ENCODE results near the gene LGI2.

LGI2 gene, protein sequence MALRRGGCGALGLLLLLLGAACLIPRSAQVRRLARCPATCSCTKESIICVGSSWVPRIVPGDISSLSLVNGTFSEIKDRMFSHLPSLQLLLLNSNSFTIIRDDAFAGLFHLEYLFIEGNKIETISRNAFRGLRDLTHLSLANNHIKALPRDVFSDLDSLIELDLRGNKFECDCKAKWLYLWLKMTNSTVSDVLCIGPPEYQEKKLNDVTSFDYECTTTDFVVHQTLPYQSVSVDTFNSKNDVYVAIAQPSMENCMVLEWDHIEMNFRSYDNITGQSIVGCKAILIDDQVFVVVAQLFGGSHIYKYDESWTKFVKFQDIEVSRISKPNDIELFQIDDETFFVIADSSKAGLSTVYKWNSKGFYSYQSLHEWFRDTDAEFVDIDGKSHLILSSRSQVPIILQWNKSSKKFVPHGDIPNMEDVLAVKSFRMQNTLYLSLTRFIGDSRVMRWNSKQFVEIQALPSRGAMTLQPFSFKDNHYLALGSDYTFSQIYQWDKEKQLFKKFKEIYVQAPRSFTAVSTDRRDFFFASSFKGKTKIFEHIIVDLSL

DNA sequence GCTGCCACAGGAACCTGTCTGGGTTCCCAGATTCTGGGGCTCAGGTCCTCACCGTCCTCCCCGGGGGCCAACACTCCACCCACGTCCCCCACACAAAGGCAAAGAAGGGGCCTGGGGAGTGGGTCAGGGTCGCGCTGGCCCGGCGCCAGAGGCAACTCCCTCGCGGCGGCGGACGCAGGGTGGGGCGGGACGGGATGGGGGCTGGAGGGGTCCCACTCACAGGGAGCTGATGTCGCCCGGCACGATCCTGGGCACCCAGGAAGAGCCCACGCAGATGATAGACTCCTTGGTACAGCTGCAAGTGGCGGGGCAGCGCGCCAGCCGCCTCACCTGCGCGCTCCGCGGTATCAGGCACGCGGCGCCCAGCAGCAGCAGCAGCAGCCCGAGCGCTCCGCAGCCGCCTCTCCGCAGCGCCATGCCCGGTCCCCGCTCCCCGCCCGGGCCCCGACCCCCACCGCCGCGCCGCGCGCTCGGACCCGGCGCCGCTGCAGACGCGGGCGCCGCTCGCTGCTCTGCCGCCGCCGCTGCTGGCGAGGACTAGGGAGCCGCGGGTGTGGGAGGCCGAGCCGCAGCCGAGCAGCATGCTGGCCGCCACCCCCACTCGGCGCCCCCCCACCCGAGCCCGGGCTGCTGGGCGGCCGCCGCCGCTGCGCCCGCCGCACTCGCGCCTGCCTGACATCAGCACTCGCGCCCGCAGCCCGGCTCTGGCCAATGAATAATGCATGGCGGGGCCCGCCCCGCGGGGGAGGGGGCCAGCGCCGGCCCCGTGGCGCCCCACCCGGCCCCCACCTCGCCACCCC lies at the start of gene LGI2:
TSS of gene LGI2 (minus strand) at position 670 of the 800 bp plus-strand sequence. CDS start at position 417, 253 bp downstream.
- Histone ChIP-seq H3K36me3 (ENCODE audit: insufficient read depth, low read length) (no peaks in the 10 kb centered on the region), H3K27ac (ENCODE audit: low read depth, low read length) (peak within 1 kb of the TSS; percentile 1), H3K27me3 (ENCODE audit: control insufficient read depth in 1 of 2, insufficient read depth in 2 of 2, low read length in 2 of 2) (peaks cover 0 to 7% of the 10 kb centered on the region in 2 donors), H3K9me3 (ENCODE audit: low read length) (no peaks in the 10 kb centered on the region), H3K4me3 (ENCODE audit: low read depth in 1 of 2, low read length in 2 of 2) (peak within 1 kb of the TSS; percentile 49 to 64), H3K9ac (ENCODE audit: low read length) (no peak within 1 kb of the TSS), H3K4me1 (ENCODE audit: insufficient read depth, low read length) (peaks cover 6% of the 10 kb centered on the region)

GRCh38 chr4:25078523-25078922 lies 47.8 kb upstream of the LGI2 start:
- Histone ChIP-seq H3K4me1 (ENCODE audit: insufficient read depth, low read length) (no peaks in the 10 kb centered on the region), H3K27me3 (ENCODE audit: control insufficient read depth in 1 of 2, insufficient read depth in 2 of 2, low read length in 2 of 2) (no peaks in the 10 kb centered on the region), H3K9me3 (ENCODE audit: low read length) (no peaks in the 10 kb centered on the region), H3K36me3 (ENCODE audit: insufficient read depth, low read length) (no peaks in the 10 kb centered on the region), H3K4me3 (ENCODE audit: low read depth in 1 of 2, low read length in 2 of 2) (no peak overlapping the region), H3K9ac (ENCODE audit: low read length) (no peak overlapping the region), H3K27ac (ENCODE audit: low read depth, low read length) (no peak overlapping the region)

DNA sequence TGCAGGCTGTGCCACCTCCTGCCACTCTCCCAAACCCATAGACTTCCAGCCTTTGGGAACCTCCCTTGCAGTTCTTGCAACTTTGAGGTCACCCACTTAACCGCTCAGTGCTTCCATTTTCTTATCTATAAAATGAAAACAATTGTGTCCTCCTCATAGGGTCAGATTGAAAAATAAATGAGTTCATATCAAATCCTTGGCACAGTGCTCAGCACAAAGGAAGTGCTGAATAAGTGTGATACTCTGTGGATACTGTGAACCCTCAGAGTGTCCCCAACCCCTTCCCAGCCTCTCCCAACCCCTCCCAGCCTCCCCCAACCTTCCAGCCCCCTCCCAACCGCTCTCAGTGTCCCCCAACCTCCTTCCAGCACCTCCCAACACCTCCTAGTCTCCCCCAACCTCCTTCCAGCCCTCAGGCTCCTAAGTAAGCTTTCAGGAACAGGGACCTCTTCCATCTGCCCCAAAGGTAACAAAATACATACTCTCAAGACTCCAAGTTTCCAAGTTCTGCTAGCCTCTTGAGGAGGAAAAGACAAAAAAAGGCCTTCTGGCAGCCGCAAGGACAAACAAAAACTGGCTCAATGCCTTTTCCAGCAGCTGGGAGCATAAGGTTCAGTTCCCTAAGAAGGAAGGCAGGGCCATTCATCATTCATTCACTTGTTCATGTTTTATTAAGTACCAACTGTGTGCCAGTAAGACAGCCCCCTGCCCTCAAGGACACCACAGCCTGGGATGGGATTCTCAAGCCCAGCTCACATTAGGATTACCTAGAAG lies 46.1 kb upstream of the LGI2 start:
- Histone ChIP-seq H3K4me3 (ENCODE audit: low read depth in 1 of 2, low read length in 2 of 2) (no peak overlapping the region), H3K4me1 (ENCODE audit: insufficient read depth, low read length) (no peaks in the 10 kb centered on the region), H3K9ac (ENCODE audit: low read length) (no peak overlapping the region), H3K9me3 (ENCODE audit: low read length) (no peaks in the 10 kb centered on the region), H3K27ac (ENCODE audit: low read depth, low read length) (no peak overlapping the region), H3K27me3 (ENCODE audit: control insufficient read depth in 1 of 2, insufficient read depth in 2 of 2, low read length in 2 of 2) (no peaks in the 10 kb centered on the region), H3K36me3 (ENCODE audit: insufficient read depth, low read length) (no peaks in the 10 kb centered on the region)

- Histone ChIP-seq H3K9ac (ENCODE audit: low read length) (no peak overlapping the region), H3K4me3 (ENCODE audit: low read depth in 1 of 2, low read length in 2 of 2) (no peak overlapping the region), H3K36me3 (ENCODE audit: insufficient read depth, low read length) (no peaks in the 10 kb centered on the region), H3K9me3 (ENCODE audit: low read length) (no peaks in the 10 kb centered on the region), H3K27ac (ENCODE audit: low read depth, low read length) (no peak overlapping the region), H3K4me1 (ENCODE audit: insufficient read depth, low read length) (no peaks in the 10 kb centered on the region), H3K27me3 (ENCODE audit: control insufficient read depth in 1 of 2, insufficient read depth in 2 of 2, low read length in 2 of 2) (no peaks in the 10 kb centered on the region)
Observed at GRCh38 chr4:25075851-25076250, 45.1 kb upstream of the LGI2 start.

- Histone ChIP-seq H3K4me3 (ENCODE audit: low read depth in 1 of 2, low read length in 2 of 2) (no peak overlapping the region), H3K4me1 (ENCODE audit: insufficient read depth, low read length) (no peaks in the 10 kb centered on the region), H3K27ac (ENCODE audit: low read depth, low read length) (no peak overlapping the region), H3K9ac (ENCODE audit: low read length) (no peak overlapping the region), H3K27me3 (ENCODE audit: control insufficient read depth in 1 of 2, insufficient read depth in 2 of 2, low read length in 2 of 2) (no peaks in the 10 kb centered on the region), H3K36me3 (ENCODE audit: insufficient read depth, low read length) (no peaks in the 10 kb centered on the region), H3K9me3 (ENCODE audit: low read length) (no peaks in the 10 kb centered on the region)
Observed at GRCh38 chr4:25075129-25075528, 44.4 kb upstream of the LGI2 start.

GRCh38 chr4:25070545-25070944 lies 39.8 kb upstream of the LGI2 start:
- H3K4me1 ChIP-seq (ENCODE audit: insufficient read depth, low read length): no peaks in the 10 kb centered on the region
- no peak overlapping the region for H3K4me3 ChIP-seq (ENCODE audit: low read depth in 1 of 2, low read length in 2 of 2)
- H3K27me3 ChIP-seq (ENCODE audit: control insufficient read depth in 1 of 2, insufficient read depth in 2 of 2, low read length in 2 of 2): no peaks in the 10 kb centered on the region
- H3K9me3 ChIP-seq (ENCODE audit: low read length): no peaks in the 10 kb centered on the region
- no peaks in the 10 kb centered on the region for H3K36me3 ChIP-seq (ENCODE audit: insufficient read depth, low read length)
- no peak overlapping the region for H3K27ac ChIP-seq (ENCODE audit: low read depth, low read length)
- H3K9ac ChIP-seq (ENCODE audit: low read length): no peak overlapping the region

- H3K4me3 ChIP-seq (ENCODE audit: low read depth in 1 of 2, low read length in 2 of 2): no peak overlapping the region
- H3K9ac ChIP-seq (ENCODE audit: low read length): no peak overlapping the region
- no peaks in the 10 kb centered on the region for H3K4me1 ChIP-seq (ENCODE audit: insufficient read depth, low read length)
- no peaks in the 10 kb centered on the region for H3K27me3 ChIP-seq (ENCODE audit: control insufficient read depth in 1 of 2, insufficient read depth in 2 of 2, low read length in 2 of 2)
- no peak overlapping the region for H3K27ac ChIP-seq (ENCODE audit: low read depth, low read length)
- H3K36me3 ChIP-seq (ENCODE audit: insufficient read depth, low read length): no peaks in the 10 kb centered on the region
- no peaks in the 10 kb centered on the region for H3K9me3 ChIP-seq (ENCODE audit: low read length)
Observed at GRCh38 chr4:25069014-25069413, 38.3 kb upstream of the LGI2 start.

DNA sequence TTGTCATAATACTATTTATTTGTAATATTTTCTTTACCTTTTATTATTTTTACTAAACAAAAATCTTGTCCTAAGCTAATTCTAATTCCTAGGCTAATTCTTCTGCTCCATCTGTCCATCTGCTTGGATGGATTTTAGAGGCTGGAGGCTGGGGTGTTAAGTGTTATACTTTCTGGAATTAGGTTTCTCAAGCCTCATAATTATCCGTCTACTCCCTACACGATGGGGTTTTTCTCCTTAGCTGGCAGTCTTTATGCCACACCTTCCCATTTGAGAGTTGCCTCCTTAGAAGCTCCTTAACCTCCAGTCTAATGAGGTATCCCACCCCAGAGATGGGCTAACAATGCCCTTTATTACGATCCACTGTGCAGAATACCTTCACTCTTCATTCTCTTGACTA lies 37.6 kb upstream of the LGI2 start:
- no peak overlapping the region for H3K4me3 ChIP-seq (ENCODE audit: low read depth in 1 of 2, low read length in 2 of 2)
- H3K9me3 ChIP-seq (ENCODE audit: low read length): no peaks in the 10 kb centered on the region
- no peaks in the 10 kb centered on the region for H3K36me3 ChIP-seq (ENCODE audit: insufficient read depth, low read length)
- no peaks in the 10 kb centered on the region for H3K4me1 ChIP-seq (ENCODE audit: insufficient read depth, low read length)
- H3K9ac ChIP-seq (ENCODE audit: low read length): no peak overlapping the region
- H3K27ac ChIP-seq (ENCODE audit: low read depth, low read length): no peak overlapping the region
- no peaks in the 10 kb centered on the region for H3K27me3 ChIP-seq (ENCODE audit: control insufficient read depth in 1 of 2, insufficient read depth in 2 of 2, low read length in 2 of 2)

- no peaks in the 10 kb centered on the region for H3K9me3 ChIP-seq (ENCODE audit: low read length)
Observed at GRCh38 chr4:25065932-25066590, 35.3 kb upstream of the LGI2 start.

DNA sequence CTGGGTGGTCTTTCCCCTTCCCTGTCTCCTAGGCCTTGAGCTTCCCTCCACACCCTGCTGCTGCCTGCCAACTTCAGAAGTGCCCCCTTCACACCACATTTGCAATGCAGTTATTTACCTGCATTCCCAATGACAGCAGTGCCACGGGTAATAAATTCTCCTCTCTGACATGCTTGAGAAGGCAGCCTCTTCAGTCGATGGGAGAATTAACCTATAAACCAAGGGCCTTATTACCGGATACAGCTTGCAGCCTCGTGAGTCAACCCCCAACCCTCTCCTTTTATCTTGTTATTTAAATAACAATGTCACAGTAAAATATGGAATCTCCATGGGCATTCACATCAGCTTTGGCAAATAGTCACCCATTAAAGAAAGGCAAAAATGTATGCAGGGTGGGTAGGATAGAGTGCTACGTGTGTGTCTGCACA lies 34.7 kb upstream of the LGI2 start:
- H3K4me1 ChIP-seq (ENCODE audit: insufficient read depth, low read length): no peaks in the 10 kb centered on the region
- H3K27me3 ChIP-seq (ENCODE audit: control insufficient read depth in 1 of 2, insufficient read depth in 2 of 2, low read length in 2 of 2): no peaks in the 10 kb centered on the region
- H3K4me3 ChIP-seq (ENCODE audit: low read depth in 1 of 2, low read length in 2 of 2): no peak overlapping the region
- H3K9me3 ChIP-seq (ENCODE audit: low read length): no peaks in the 10 kb centered on the region
- no peak overlapping the region for H3K9ac ChIP-seq (ENCODE audit: low read length)
- H3K36me3 ChIP-seq (ENCODE audit: insufficient read depth, low read length): no peaks in the 10 kb centered on the region
- no peak overlapping the region for H3K27ac ChIP-seq (ENCODE audit: low read depth, low read length)

More at GRCh38 chr4:25065932-25066590, 35.3 kb upstream of the LGI2 start:
- Histone ChIP-seq H3K27ac (ENCODE audit: low read depth, low read length) (no peak overlapping the region), H3K4me3 (ENCODE audit: low read depth in 1 of 2, low read length in 2 of 2) (no peak overlapping the region), H3K36me3 (ENCODE audit: insufficient read depth, low read length) (no peaks in the 10 kb centered on the region), H3K27me3 (ENCODE audit: control insufficient read depth in 1 of 2, insufficient read depth in 2 of 2, low read length in 2 of 2) (no peaks in the 10 kb centered on the region), H3K9ac (ENCODE audit: low read length) (no peak overlapping the region), H3K4me1 (ENCODE audit: insufficient read depth, low read length) (no peaks in the 10 kb centered on the region)

All from muscle layer of colon (tissue), 2 donors.